HepG2 (cell line): ENCODE results near the gene GDF7. TPM values are rescaled to one million over a fixed set of nuclear protein-coding genes. Genes with fewer than 3 reads are reported as not detected.

Experiments
- ATF1 ChIP-seq: IDR thresholded peaks from 2 replicates; pipeline ENCODE4 v1.6.1; 2016; ENCODE audit warnings: mild to moderate bottlenecking, control low read depth
- CEBPZ ChIP-seq: IDR thresholded peaks from 2 replicates; pipeline ENCODE4 v1.6.1; 2012; ENCODE audit warnings: low read length, improper control_type of control experiment
- CHD2 ChIP-seq: IDR thresholded peaks from 2 replicates; pipeline ENCODE4 v1.6.1; 2011; ENCODE audit warnings: low read depth, low read length, improper control_type of control experiment
- EHMT2 ChIP-seq: fragments of 200-600 bp; sonication (generic); IDR thresholded peaks from 2 replicates; pipeline ENCODE4 v1.7.0; 2017; ENCODE audit warnings: antibody characterized with exemption, low read depth, low read length, borderline replicate concordance
- GABPA ChIP-seq, 2 experiments: IDR thresholded peaks; 2 replicates each; pipeline ENCODE4 v1.6.1; 2011 to 2016; ENCODE audit warnings: low read depth in 2 of 2, low read length in 1 of 2, missing biosample characterization in 1 of 2, missing genetic modification characterization in 1 of 2
- IRF2 ChIP-seq: IDR thresholded peaks from 2 replicates; pipeline ENCODE4 v1.6.1; 2018; ENCODE audit warnings: missing genetic modification reagents, missing compliant biosample characterization
- NFKBIZ ChIP-seq: IDR thresholded peaks from 2 replicates; pipeline ENCODE4 v1.6.1; 2018; ENCODE audit warnings: missing genetic modification reagents, missing compliant biosample characterization
- THAP9 ChIP-seq: sonication (generic); formaldehyde crosslinking; IDR thresholded peaks from 2 replicates; pipeline ENCODE4; 2020; ENCODE audit warnings: missing genetic modification reagents, mild to moderate bottlenecking, borderline replicate concordance
- THYN1 ChIP-seq: sonication (generic); formaldehyde crosslinking; IDR thresholded peaks from 2 replicates; pipeline ENCODE4 v1.8.1; 2023; ENCODE audit warnings: low read depth, mild to moderate bottlenecking, moderate library complexity, missing genetic modification reagents, borderline replicate concordance
- TOE1 ChIP-seq: sonication (generic); formaldehyde crosslinking; IDR thresholded peaks from 2 replicates; pipeline ENCODE4 v1.4.0; 2020; ENCODE audit warnings: mild to moderate bottlenecking, missing genetic modification reagents
- ZBTB25 ChIP-seq: IDR thresholded peaks from 2 replicates; pipeline ENCODE4 v1.6.1; 2018; ENCODE audit warnings: missing genetic modification reagents
- ZBTB33 ChIP-seq: sonication (generic); formaldehyde crosslinking; IDR thresholded peaks from 2 replicates; pipeline ENCODE4 v1.4.0; 2020; ENCODE audit warnings: missing genetic modification reagents
- ZFAT ChIP-seq: sonication (generic); formaldehyde crosslinking; conservative IDR thresholded peaks from 2 replicates; pipeline ENCODE4 v1.8.1; 2023; ENCODE audit warnings: missing genetic modification reagents, inconsistent platforms
- ZFP90 ChIP-seq: sonication (generic); formaldehyde crosslinking; IDR thresholded peaks from 2 replicates; pipeline ENCODE4 v1.8.0; 2022; ENCODE audit warnings: missing genetic modification reagents, mild to moderate bottlenecking, inconsistent platforms, borderline replicate concordance
- ZIK1 ChIP-seq: sonication (generic); formaldehyde crosslinking; IDR thresholded peaks from 2 replicates; pipeline ENCODE4 v1.5.0; 2020; ENCODE audit warnings: mild to moderate bottlenecking, low read depth, missing genetic modification reagents, borderline replicate concordance
- ZNF484 ChIP-seq: sonication (generic); formaldehyde crosslinking; IDR thresholded peaks from 2 replicates; pipeline ENCODE4 v1.5.1; 2020; ENCODE audit warnings: mild to moderate bottlenecking, low read depth, missing genetic modification reagents, borderline replicate concordance
- ZNF546 ChIP-seq: sonication (generic); formaldehyde crosslinking; conservative IDR thresholded peaks from 2 replicates; pipeline ENCODE4 v1.8.1; 2023; ENCODE audit warnings: mild to moderate bottlenecking, missing genetic modification reagents
- ZNF660 ChIP-seq: sonication (generic); formaldehyde crosslinking; IDR thresholded peaks from 2 replicates; pipeline ENCODE4 v1.5.1; 2020; ENCODE audit warnings: mild to moderate bottlenecking, low read depth, missing genetic modification reagents, borderline replicate concordance
- ZNF746 ChIP-seq: sonication (generic); formaldehyde crosslinking; IDR thresholded peaks from 2 replicates; pipeline ENCODE4 v1.8.0; 2022; ENCODE audit warnings: mild to moderate bottlenecking, missing genetic modification reagents
- ZZZ3 ChIP-seq: sonication (generic); formaldehyde crosslinking; IDR thresholded peaks from 2 replicates; pipeline ENCODE4 v1.4.0; 2020; ENCODE audit warnings: missing genetic modification reagents, mild to moderate bottlenecking, borderline replicate concordance
- polyA plus RNA-seq, 8 experiments: library from polyadenylated mRNA; depleted of rRNA in 3 of 8; stranded (reverse) in 7 of 8; unstranded in 1 of 8; fragments of >200 nt; fragmentation: Illumina TruSeq in 4 of 8; extraction: Trizol in 4 of 8; gene quantifications; 2 replicates each; pipeline versions ENCODE4 v1.2.1 to v1.2.3, GENCODE V29; 2011 to 2016; ENCODE audit warnings: low read depth in 4 of 8, missing spikeins in 1 of 8, mixed read lengths in 1 of 8; ENCODE audit not compliant: insufficient read depth in 1 of 8
- total RNA-seq, 5 experiments: library from RNA; depleted of rRNA; stranded (reverse); fragments of >200 nt; fragmentation: Illumina TruSeq; extraction: Trizol; gene quantifications; 2 replicates each; pipeline ENCODE4 v1.2.3, GENCODE V29; 2016; ENCODE audit warnings: low read depth in 1 of 5

The GDF7 gene
- total and polyA plus RNA-seq, 2 of the 13 experiments (the other 11 are each of a cell fraction or from before 2014, with no cell fraction given) = 1.6 to 15.0 TPM

- TF ChIP-seq ZZZ3 (no peak), CEBPZ (no peak), ZNF746 (CRISPR knock-in tag) (peak; percentile 32; the same call in 1 of the 2 replicates), GABPA (IDR thresholded peaks at IDR 0.05; ENCODE audit: low read depth, low read length) (no peak), GABPA (CRISPR knock-in tag; IDR thresholded peaks at IDR 0.05; ENCODE audit: low read depth) (no peak), ZFAT (CRISPR knock-in tag) (no peak), IRF2 (CRISPR knock-in tag) (no peak), ATF1 (CRISPR knock-in tag) (no peak), THAP9 (CRISPR knock-in tag) (no peak), ZBTB25 (CRISPR knock-in tag) (no peak), ZIK1 (no peak), ZBTB33 (CRISPR knock-in tag) (no peak), ZNF484 (CRISPR knock-in tag) (no peak), TOE1 (no peak), ZNF546 (CRISPR knock-in tag) (no peak), CHD2 (no peak), ZNF660 (CRISPR knock-in tag) (no peak), ZFP90 (CRISPR knock-in tag) (no peak), NFKBIZ (CRISPR knock-in tag) (no peak), EHMT2 (no peak), THYN1 (CRISPR knock-in tag) (no peak)
These were observed 1.5 kb upstream of the GDF7 start (continued) for GRCh38 chr2:20665243-20666004.
